HG03575 (cell line): ENCODE data around the gene TSHZ1.

Source experiments
- ATAC-seq: cut with Tn5 transposase; IDR thresholded peaks from one replicate; pipeline ENCODE4 v1.9.1; 2021; ENCODE audit not compliant: unreplicated experiment, insufficient number of reproducible peaks, low FRiP score; ENCODE audit errors: extremely low read depth

Gene TSHZ1

DNA sequence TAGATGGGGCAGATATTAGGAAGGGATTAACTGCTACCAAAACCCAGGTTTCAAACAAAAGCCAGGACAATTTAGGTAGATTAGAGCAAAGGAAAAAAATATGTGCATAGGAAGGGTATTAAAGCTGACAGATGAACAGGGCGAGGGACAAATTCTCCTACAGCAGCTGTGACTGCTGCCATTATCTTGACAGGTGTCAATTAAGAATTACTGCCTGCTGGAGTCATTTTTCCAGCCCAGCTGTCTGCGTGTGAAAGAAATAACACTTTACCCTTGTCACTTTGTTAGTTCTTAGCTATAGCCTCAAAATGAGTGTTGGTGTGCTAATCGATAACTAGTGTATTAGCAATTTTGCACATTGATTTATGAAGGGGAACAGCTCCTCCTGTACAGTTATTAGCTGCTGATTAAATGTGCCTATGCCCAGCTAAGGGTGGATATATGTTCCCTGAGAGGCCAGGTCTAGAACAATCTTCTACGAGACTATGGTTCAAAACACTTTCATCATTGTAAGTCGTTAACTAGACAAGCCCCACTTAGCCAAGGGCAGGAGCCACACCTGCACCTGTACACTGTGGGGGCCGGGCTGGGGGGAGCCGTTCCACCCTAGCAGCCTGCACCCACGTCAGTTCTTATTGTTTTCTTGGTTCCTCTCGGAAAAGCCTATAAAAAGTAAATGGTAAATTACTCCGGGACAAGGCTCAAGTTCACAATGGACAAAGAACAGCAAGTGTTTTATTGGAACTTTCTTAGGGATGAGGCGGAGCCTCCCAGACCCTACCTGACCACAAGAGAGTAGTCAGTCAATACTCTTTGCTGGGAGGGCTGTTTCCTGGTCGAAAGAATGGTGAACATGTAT lies 7.7 kb downstream of the TSHZ1 start:
- no peak for ATAC-seq

DNA sequence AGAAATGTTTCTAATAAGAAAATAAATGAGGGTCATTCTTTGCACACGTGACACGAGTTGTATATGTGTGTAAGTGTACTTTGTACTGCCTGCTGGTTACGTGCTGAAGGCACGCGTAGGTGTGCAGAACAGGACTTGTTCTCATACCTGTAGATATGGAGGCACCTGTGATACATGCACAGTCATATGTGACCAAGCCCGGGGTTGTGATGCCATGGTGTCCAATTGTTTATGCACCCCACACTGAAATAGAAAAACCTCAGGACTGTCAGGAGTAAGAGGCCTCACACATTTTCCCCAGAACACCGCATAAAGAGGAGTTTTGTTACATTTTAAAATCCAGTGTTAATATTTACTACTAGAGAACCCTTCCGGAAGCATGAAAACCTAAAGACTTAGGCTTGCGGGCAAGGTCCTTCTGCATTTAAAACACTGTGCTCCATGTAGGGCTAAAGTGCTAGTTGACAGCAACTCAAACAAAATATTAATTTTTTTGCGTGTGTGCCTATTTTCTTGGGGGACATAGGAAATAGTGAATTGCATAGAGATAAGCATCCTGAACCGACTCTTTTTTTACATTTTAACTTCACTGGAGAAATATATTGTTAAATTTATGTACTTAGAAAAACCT lies 9.3 kb downstream of the TSHZ1 start:
- ATAC-seq: no peak

DNA sequence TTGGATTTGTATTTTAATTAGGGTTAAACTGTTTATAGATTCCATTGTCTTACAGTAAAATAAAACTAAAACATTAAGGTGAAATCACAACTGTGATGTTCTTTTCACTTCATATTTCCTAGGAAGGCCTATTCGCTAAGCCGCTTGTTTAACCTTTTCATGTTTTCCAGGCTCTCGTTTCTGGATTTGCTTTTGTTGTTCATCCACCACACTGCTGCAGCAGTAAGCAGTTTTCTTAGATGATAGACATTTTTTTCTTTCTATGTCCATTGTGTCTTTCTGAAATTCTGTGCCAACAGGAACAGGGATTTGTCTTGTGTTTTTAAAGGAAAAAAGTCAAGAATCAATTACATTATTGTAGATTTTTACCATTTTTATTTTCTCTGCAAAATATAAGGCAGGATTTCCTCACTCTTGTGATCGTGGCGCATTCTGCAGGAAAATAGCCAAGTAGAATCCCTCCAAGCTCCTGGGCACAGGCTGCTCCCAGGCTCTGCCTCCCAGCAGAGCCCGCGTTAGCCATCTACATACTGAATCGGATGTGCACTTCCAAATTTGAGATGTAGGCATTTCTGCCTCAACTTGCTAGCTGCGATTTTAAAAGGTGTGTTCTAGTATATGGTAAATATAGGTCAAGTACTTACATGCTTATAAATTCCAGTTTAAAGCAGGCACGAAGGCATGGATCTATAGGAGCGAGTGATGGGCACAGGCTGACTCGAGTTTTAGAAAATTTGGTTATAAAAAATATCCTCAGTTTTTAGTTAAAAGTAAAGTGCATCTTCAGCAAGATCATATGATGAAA lies 10.2 kb downstream of the TSHZ1 start:
- ATAC-seq: no peak

DNA sequence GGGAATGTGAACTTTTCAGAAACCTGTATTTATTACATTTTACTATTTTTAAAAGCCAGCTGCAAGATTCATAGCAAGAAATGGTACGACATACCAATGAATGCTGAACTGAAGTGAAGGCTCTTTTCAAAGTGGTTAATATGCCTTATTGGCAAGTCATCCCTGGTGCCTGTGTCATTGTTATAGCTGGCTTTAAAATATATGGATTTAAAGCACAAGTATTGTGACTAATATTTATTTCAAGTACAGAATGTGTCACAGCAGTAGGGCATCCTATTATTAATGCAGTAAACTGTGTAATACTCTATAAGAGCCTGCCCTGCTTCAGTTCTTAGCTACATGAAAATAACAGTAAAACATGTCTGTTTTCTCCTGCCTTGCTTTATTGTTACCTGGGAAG lies 10.8 kb downstream of the TSHZ1 start:
- ATAC-seq: no peak

DNA sequence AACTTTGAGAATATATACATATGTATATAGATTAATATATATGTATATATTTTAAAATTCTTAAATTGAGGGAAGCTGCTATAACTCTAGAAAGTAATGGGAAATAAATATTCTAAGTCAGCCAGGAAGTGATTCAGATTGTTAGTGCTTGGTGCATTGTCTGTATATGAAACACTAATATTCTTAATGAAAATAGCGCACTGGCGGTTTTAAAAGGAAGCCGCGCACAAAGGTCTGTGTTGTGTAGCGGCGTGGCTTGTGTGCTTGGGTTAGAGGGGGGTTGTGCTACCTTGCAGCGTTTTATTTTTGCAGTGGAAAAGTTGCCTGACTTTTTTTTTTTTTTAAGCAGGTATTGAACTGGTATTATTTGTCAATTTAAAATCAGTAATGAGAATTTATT lies 11.3 kb downstream of the TSHZ1 start:
- no peak for ATAC-seq

DNA sequence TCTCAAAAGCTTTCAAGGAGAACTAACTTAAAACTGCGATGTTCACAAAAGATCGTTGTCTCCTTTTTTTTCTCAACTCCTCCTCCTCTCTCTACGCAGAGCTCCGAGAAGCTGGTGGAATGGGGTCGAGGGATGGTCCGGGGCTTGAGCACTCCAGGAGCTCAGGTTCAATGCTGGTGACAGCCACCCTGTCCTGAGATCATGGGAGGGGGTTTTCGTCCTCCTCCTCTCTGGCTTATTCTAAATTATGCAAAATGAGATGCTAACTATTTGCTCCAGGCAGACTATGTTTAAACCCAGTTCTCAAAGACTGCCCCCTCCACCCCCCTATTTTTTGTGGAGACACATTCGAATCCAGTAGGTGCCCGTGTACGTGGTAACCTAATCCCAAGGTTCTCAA lies 11.8 kb downstream of the TSHZ1 start:
- ATAC-seq: no peak

DNA sequence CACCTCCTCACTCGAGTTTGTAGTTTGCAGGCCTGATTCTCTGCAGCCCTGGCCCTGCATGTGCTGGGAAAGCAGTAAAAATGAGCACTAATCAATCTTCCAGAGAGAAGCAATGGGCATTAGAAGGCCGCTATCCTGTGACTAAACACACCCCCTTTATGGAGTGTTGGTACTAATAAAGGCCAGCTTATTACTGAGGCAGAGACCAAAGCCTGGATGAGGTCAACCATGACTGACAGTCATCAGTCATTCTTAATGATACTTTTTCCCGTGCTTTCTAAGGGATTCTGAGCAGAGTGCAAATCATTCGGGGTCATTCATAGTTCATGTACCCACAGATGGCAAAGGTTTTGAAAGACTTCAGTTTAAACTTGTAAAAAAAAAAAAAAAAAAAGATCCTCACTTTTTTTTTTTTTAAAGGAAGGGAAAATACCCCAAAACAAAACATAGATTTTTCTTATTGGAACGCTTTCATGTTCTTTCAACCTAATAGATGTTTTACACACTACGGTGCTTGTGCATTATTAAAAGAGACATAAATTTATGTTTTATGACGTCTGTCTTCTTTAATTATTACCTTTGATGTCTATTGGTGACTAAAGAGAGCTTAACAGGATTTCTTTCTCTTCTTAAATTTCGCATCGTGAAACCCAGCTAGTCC lies 13.2 kb downstream of the TSHZ1 start:
- ATAC-seq: no peak

DNA sequence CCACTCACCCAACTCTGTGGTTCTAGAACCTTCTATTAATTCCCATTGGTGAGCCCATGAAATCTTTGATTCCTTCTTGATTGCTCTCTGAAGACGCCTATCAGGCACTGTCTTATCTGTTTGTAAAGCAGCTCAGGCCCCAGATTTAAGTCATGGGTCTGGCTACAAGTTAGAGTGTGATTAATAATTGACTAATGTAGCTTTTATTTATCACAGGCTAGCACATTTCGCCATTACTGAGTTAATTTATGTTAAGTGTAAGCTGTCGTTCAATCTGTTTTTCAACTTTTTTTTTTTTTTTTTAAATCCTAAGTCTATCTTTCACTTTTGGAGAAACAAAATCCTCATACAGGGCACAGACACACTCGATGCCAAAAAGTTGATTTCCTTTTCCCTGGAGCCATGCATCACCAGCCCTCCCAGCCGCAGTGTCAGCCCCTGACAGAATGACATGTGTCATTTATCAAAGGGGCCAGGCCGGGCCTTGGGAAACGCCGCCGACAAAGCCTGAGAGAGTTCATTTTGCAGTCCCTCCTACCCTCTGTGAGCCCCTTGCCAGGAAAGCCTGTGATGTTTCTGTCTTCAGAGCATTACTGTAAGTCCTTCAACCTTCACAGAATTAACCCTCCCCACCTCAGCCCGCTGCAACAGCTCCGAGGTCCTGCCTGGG lies 15.8 kb downstream of the TSHZ1 start:
- no peak for ATAC-seq

DNA sequence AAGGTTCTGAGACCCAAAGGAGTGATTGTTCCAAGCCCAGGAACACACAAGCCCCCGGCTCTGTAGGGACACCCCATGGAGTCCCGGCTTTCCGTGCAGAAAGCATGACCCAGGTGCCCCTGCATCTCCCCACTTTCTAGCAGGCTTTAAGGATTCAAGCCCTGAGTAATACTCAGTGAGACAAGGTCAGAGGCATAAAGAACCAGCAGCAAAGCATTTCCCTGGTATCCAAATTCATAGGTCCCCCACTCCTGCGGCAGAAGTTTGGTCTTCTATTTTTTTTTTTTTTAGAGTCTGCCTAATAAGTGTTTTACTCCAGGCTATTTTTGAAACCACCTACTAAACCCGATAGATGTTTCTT lies 16.3 kb downstream of the TSHZ1 start:
- ATAC-seq: no peak

DNA sequence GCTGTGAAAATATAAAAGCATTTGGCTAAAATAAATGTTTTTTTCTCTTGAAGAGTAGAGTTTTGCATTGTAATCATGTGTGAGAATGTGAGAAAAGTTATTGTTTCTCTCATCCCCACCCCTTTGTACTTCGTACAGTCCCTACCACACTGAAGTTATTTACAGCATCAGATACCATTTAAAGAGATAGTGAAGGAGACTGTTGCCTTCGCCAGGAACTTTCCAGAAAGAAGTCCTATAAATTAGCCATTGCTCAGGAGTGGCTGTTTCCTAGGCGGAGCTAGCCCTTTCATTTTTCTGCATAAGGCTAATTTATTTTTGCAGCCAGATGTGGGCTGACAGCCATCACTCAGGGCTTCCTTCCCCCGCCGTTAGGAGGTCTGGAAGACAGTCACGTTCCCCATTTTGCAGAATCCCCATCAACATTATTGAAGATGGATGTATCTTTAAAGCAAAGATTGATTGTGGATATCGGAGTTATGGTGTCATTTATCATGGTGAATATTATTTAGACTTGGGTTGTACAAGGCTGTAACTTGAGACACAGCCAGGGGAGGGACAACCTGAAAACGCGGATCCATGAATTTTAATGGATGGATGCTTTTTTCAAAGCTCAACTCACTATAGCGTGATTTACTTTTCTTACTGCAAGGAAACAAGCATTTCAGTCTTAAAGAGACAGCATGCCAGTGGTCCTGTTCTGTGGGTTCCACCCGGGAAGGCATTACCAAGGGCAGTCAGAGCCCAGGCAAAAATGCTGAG lies 17.1 kb downstream of the TSHZ1 start:
- ATAC-seq: no peak

DNA sequence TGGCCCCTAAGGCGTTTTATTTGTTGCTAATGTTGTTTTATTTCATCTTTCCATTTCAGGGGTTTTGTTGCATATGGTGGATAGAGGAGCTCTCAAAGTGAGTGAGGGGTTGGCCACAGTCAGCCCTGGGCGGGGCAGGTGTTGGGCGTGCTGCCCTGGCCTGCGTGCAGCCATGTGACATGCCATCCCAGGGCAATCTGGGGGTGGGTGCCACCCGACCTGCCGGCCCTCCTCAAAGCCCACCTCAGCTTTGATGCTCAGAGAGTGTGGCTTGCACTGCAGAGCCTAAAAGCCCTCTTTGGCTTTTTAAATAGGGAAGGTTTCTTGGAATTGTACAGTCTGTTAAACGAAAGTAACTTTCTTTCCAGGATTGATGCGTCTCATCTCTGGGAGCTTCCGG lies 18.4 kb downstream of the TSHZ1 start:
- no peak for ATAC-seq

DNA sequence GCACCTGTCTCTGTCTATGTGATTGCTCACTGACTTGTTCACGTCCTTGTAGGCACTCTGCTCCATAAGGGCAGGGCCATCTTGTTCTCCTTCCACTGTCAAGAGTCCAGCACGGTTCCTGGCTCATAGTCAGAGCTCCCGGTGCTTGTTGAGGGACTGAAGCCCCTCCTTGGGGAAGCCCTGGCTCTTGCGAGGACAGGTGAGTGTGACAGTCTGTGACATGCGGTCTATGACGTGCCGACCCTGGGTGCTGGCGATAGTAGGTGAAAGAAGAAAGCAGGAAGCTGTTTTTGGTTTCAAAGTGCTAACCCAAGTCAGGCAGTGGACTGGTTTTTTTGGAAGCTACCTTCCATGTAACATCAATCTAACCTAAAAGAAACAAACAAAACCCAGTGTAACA lies 18.8 kb downstream of the TSHZ1 start:
- no peak for ATAC-seq

DNA sequence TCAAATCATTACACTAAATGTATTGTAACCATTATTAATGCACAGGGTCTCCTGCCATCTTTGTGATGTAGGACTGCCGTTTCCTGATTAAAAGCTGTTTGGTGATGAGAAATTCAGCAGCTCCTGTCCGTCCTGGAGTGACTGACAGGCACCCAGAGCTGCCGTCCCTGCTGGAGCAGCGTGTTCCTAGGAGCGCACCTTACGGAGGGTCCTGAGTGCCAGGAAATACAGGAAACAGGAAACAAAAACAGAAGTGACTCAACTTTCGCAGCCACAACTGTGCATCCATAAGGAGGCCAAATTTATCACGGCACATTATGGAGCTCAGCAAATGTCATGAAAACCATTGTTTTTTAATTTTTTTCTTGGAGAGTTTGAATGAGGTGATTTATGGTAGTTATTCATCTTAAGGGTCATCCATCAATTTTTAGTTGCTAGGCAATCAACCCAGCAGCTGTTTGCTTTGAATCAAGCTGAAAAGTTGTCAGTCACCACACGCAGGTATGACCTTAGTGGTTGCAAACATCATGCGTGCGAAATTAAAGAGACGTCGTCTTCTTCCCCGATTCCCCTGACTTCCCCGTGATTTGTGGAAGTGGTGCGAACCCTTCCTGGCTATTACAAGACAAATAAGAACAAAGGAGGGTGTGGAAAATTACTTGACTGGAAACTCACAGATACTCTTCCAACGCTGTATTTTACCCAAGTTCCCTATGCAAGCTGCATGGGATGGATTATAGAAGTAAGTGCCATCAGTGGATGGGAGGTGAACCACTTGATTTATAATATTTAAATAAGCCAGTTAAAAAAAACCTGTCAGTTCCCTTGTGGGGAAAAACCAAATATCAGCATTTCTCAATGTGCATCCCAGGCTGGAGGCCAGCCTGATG lies 19.8 kb downstream of the TSHZ1 start:
- no peak for ATAC-seq

DNA sequence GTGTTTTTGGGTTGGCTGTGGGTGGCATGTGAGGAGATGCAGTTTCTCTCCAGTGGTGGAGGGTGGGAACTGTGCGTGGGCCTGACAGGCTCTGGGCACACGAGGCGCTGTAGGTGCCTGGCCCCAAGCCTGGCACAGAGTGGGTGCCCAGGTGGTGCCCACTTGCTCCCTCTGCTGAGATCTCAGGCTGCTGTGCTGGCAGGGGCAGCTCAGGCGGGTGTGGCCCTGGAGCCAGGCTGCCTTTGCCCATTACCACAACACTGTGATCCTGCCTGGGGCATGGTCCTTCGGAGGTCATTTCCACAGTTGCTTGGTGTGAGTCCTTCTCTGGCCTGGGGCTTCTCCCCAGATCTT lies 20.4 kb downstream of the TSHZ1 start:
- ATAC-seq: no peak

DNA sequence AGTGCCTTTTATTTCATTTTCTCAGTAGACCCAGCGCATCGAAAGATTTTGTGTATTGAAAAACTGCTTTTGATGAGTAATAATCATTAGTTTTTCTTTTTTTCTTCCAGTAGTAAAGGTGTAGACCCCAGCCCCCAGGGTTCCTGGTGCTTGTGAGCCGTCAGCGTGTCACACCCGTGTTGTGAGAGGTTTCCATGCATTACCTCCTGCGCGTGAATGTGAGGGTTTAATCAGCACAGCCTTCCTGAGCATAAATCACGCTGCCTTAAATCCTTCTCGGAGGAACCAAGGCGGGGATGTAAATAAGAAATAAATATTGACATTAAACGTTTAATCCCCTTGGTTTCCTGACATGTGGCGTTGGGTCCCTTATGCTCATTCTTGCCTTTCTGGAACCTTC lies 24.3 kb downstream of the TSHZ1 start:
- ATAC-seq: no peak

DNA sequence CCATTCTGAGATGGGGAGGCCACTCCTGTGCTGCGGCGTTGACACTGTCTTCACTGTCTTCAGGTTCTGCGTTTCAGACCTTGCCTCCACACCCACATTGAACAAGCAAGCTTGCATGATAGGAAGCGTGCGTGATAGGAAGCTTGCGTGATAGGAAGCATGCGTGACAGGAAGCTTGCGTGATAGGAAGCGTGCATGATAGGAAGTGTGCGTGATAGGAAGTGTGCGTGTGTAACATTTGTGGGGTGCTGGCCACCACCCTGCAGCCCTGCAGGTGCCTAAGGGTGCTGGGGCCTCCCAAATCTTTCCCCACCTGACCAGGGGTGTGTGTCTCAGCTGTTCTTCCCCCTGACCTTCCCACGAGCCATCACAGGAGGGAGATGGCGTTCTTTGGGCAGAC lies 25.3 kb downstream of the TSHZ1 start:
- no peak for ATAC-seq

DNA sequence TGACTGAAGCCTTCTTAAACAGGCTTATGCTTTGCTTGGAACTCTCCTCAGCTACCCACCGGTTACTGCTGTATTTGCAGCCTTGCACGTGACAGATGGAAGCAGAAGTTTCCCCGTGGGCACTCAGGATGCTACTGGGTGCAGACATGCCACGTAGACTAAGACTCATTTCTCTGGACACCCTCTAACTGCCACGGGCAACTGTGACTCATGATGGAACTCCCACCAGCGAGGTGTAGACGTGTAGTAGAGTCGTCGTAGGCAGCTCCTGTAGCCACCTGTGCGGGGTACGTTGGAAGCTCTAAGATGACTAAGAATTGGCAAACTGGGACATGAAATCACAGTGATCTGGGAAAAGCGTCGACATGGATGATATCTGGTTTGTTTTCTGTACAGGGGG lies 27.5 kb downstream of the TSHZ1 start:
- no peak for ATAC-seq

DNA sequence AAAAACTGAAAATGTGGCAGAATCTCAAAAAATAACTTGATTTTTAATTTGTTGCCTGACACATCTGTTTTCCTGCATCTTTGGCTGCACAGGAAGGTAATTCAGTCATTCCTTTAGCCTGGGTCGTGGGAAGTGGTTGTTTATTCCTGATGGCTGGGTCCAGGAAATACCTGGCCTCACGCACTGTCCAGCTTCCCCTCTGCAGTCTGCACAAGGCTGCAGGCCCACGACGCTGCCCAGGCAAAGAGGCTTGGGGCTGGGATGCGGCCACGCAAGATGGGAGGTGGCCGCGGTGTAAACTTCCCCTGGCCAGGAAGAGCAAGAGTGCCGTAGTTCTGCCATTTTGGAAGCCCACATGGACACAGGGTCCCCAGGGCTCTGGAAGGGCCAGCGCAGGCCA lies 28.2 kb downstream of the TSHZ1 start:
- ATAC-seq: no peak
